Measurements from ENCODE around the gene CCDC116.

DNA sequence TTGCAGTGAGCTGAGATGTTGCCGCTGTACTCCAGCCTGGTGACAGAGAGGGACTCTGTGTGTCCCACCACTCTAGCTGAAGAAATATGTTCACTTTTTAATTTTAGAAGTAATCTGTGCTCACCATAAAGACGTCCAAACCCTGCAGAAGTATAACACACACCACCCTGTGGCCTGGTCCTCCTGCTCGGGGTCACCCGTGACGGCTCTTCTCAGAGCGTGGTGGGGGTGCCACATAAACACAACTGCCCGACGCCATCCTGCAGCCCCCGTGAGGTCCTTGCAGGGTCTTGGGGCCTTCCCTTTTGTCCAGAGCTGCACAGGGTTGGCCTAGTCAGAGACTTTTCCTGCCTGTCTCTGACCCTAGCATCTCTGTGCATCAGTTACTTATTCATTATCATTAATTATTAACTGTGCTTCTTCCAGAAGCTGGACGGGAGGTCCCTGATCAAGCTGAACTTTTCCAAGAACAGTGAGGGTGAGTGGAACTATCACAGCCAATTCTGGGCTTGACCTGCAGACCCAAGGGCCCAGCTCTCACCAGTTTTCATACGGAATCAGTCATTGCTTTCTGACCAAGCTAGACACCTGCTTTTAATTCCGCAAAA is 42.2 kb downstream of the CCDC116 start:
- no peak for TF ChIP-seq POLR2AphosphoS5 (IDR thresholded peaks at IDR 0.05; ENCODE audit: insufficient read depth in 1 of 2, low read depth in 1 of 2)
- TF ChIP-seq, protein P1, sequence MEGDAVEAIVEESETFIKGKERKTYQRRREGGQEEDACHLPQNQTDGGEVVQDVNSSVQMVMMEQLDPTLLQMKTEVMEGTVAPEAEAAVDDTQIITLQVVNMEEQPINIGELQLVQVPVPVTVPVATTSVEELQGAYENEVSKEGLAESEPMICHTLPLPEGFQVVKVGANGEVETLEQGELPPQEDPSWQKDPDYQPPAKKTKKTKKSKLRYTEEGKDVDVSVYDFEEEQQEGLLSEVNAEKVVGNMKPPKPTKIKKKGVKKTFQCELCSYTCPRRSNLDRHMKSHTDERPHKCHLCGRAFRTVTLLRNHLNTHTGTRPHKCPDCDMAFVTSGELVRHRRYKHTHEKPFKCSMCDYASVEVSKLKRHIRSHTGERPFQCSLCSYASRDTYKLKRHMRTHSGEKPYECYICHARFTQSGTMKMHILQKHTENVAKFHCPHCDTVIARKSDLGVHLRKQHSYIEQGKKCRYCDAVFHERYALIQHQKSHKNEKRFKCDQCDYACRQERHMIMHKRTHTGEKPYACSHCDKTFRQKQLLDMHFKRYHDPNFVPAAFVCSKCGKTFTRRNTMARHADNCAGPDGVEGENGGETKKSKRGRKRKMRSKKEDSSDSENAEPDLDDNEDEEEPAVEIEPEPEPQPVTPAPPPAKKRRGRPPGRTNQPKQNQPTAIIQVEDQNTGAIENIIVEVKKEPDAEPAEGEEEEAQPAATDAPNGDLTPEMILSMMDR (IDR thresholded peaks at IDR 0.05), result no peak
- TF ChIP-seq POLR2A (IDR thresholded peaks at IDR 0.05), result no peak

All from vagina (tissue), 2 donors.